Ovary (tissue), 3 donors: ENCODE measurements around the gene ADD1.

ENCODE experiments used
- CTCF ChIP-seq, 3 donors: fragments of 450-650 bp in 2 of 3; fragments of 200-600 bp in 1 of 3; IDR thresholded peaks; one replicate each; pipeline versions ENCODE4 v1.5.1 to v1.8.0; 2016 to 2022; ENCODE audit warnings: antibody characterized with exemption in 3 of 3, mild to moderate bottlenecking in 1 of 3
- POLR2A ChIP-seq: fragments of 450-650 bp; IDR thresholded peaks from one replicate; pipeline ENCODE4 v1.6.1; 2017; ENCODE audit warnings: antibody characterized with exemption, mild to moderate bottlenecking, moderate library complexity
- donor health status: DM: no; HTN: no; CAD: no.

- TF ChIP-seq CTCF (IDR thresholded peaks at IDR 0.05) (no peak), POLR2A (no peak)
Observed at GRCh38 chr4:2971275-2971674, 127.6 kb downstream of the ADD1 start.
